Measurements from ENCODE around the gene GAMT. TPM values are rescaled to one million over a fixed set of nuclear protein-coding genes. Genes with fewer than 3 reads are reported as not detected.

The GAMT gene
- total RNA-seq, 2 donors from 2014 or later, result 38.4 to 49.6 TPM

DNA sequence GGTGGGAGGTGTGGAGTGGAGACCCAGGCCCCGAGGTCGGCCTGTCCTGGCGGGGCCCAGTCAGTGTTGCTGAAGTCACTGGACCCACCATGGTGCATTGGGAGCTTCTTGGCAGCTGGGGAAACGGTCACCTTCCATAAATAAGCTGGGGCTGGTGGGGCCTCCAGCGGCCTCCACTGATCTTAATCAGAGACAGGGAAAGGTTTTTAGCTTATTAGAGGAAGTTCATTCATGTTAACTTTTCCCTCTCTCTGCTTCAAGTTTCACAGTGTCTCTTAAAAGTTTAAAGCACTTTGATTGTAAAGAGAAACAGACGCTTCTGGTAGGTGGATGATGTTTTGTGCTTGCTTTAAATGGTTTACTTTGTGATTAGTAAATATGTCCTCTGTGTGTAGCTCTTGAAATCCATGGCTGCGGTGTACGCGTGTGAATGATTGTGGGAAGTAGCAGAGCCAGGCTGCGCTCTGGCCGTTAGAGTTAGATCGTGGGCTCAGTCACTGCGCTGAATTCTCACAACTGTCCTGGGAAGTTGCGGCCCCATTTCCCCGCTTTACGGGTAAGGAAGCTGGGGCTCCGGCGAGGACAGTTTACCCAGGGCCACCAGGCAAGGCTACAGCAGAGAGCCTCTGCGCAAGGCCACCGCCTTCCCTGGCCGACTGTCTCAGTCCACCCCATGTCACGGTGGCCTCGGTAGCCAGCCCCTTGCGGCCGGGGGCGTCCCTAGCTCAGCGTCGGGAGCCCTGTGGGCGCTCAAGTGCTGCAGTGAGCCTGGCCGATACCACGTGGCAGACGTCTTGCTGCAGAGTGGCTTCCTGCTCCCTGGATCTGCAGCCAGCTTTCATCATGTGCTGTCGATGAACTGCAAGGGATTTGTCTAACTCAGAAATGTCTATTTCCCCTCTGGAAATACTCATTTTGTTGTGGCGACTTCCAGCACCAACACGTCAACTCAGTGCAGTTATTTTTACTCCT is 34.2 kb downstream of the GAMT start:
- H3K9ac ChIP-seq (ENCODE audit: extremely low read depth, low read length, poor library complexity, severe bottlenecking), result no peak overlapping the region
- no peak overlapping the region for H3K27ac ChIP-seq (ENCODE audit: low read depth, low read length)
- Mint-ChIP-seq H3K36me3 (ENCODE audit: low read depth) (peaks cover 59% of the 10 kb centered on the region), H3K4me3 (no peak overlapping the region), H3K27me3 (ENCODE audit: insufficient read depth) (no peaks in the 10 kb centered on the region), H3K27ac (no peak overlapping the region), H3K9me3 (no peaks in the 10 kb centered on the region), H3K4me1 (no peaks in the 10 kb centered on the region)
- peaks cover 78% of the 10 kb centered on the region for H3K36me3 ChIP-seq (ENCODE audit: control insufficient read depth, insufficient read depth, low read length)
- WGBS, 2 experiments (ENCODE audit: insufficient coverage in 1 of 2, insufficient read length in 1 of 2), result 96 to 98% methylated on average over 29 to 35 of the region's 35 CpGs
- DNase-seq, result no peak
- no peaks in the 10 kb centered on the region for H3K4me1 ChIP-seq (ENCODE audit: control insufficient read depth, insufficient read depth, low read length)
- TF ChIP-seq, protein P1, sequence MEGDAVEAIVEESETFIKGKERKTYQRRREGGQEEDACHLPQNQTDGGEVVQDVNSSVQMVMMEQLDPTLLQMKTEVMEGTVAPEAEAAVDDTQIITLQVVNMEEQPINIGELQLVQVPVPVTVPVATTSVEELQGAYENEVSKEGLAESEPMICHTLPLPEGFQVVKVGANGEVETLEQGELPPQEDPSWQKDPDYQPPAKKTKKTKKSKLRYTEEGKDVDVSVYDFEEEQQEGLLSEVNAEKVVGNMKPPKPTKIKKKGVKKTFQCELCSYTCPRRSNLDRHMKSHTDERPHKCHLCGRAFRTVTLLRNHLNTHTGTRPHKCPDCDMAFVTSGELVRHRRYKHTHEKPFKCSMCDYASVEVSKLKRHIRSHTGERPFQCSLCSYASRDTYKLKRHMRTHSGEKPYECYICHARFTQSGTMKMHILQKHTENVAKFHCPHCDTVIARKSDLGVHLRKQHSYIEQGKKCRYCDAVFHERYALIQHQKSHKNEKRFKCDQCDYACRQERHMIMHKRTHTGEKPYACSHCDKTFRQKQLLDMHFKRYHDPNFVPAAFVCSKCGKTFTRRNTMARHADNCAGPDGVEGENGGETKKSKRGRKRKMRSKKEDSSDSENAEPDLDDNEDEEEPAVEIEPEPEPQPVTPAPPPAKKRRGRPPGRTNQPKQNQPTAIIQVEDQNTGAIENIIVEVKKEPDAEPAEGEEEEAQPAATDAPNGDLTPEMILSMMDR (conservative IDR thresholded peaks at IDR 0.05), result no peak
- H3K4me3 ChIP-seq (ENCODE audit: low read length), result no peak overlapping the region
- no peaks in the 10 kb centered on the region for H3K27me3 ChIP-seq (ENCODE audit: control insufficient read depth, insufficient read depth, low read length, poor library complexity, severe bottlenecking)
- H3K9me3 ChIP-seq (ENCODE audit: control insufficient read depth, low read length), result no peaks in the 10 kb centered on the region

DNA sequence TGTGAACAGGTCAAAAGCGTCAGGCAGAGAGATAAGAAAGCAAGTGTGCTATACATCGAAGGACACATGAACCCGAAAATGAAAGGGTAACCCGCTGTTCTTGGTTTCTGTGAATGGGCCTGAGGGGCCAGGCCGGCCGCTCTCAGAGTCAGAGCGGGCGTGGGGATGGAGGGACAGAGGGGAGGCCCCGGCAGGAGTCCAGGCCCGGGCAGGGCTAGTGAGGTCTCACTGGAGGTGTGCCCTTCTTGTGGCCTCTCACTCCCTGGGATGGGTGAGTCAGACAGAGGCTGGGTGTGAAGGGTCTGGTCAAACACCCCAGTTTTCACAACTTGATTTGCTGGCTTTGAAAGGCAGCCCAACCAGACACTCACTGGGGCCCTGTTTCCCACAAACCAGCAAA is 35.0 kb downstream of the GAMT start:
- H3K27ac ChIP-seq (ENCODE audit: low read depth, low read length), result no peak overlapping the region
- Mint-ChIP-seq H3K36me3 (ENCODE audit: low read depth) (peaks cover 61% of the 10 kb centered on the region), H3K27ac (peak overlapping the region; percentile 21), H3K4me1 (no peaks in the 10 kb centered on the region), H3K4me3 (no peak overlapping the region), H3K9me3 (no peaks in the 10 kb centered on the region), H3K27me3 (ENCODE audit: insufficient read depth) (no peaks in the 10 kb centered on the region)
- no peaks in the 10 kb centered on the region for H3K9me3 ChIP-seq (ENCODE audit: control insufficient read depth, low read length)
- H3K4me1 ChIP-seq (ENCODE audit: control insufficient read depth, insufficient read depth, low read length), result no peaks in the 10 kb centered on the region
- no peaks in the 10 kb centered on the region for H3K27me3 ChIP-seq (ENCODE audit: control insufficient read depth, insufficient read depth, low read length, poor library complexity, severe bottlenecking)
- H3K9ac ChIP-seq (ENCODE audit: extremely low read depth, low read length, poor library complexity, severe bottlenecking), result no peak overlapping the region
- TF ChIP-seq, protein P1 (conservative IDR thresholded peaks at IDR 0.05), result no peak
- peaks cover 80% of the 10 kb centered on the region for H3K36me3 ChIP-seq (ENCODE audit: control insufficient read depth, insufficient read depth, low read length)
- H3K4me3 ChIP-seq (ENCODE audit: low read length), result no peak overlapping the region
- 94 to 100% methylated on average over 1 to 10 of the region's 10 CpGs for WGBS, 2 experiments (ENCODE audit: insufficient coverage in 1 of 2, insufficient read length in 1 of 2)
- DNase-seq, result no peak

DNA sequence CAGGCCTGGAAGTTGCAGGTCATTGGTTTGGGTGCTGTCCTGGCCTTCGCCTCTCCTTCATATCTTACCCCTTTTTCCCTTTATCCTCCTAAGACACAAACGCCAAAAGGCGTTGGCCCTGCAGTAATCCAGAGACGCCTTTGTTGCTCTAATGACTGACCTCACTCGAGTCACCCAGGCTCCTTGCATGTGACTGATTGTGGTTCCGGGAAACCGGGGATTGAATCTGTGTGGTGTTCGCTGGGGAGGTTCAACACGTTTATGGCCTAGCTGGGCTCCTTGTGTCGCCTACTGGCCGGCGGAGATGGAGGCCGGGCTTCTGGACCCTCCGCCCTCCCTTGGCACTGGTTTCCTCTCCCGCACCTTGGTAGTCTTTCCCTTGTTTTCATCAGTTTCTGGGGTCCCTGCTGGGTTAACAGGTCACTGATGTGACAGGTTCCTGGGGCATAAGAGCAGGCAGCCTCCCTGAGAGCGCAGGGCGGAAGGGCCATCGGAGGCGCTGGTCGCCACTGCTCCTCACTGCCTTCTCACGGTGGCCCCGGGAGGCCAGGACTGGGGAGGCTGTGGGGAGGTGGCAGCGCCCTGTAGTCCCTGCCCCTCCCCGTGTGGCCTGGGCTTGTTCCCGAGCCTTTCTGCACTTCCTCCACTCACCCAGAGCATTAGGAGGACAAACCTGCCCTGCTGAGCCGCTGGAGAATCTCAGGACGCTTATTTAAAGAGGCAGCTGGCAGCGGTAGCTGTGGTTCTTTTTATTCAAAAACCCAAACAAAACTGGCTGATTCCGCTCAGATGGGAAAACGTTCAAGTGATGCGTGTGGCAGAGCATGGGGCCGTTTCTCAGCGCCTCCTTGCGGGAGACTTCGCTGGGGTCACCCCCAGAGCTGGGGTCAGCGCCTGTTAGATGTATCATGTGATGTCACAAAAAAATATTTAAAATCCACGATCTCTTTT is 35.7 kb downstream of the GAMT start:
- TF ChIP-seq, protein P1 (conservative IDR thresholded peaks at IDR 0.05), result no peak
- Histone ChIP-seq H3K27me3 (ENCODE audit: control insufficient read depth, insufficient read depth, low read length, poor library complexity, severe bottlenecking) (no peaks in the 10 kb centered on the region), H3K9ac (ENCODE audit: extremely low read depth, low read length, poor library complexity, severe bottlenecking) (no peak overlapping the region), H3K9me3 (ENCODE audit: control insufficient read depth, low read length) (no peaks in the 10 kb centered on the region), H3K4me1 (ENCODE audit: control insufficient read depth, insufficient read depth, low read length) (no peaks in the 10 kb centered on the region), H3K36me3 (ENCODE audit: control insufficient read depth, insufficient read depth, low read length) (peaks cover 78% of the 10 kb centered on the region), H3K27ac (ENCODE audit: low read depth, low read length) (peak overlapping the region; percentile 36), H3K4me3 (ENCODE audit: low read length) (no peak overlapping the region)
- WGBS, 2 experiments (ENCODE audit: insufficient coverage in 1 of 2, insufficient read length in 1 of 2), result 93% methylated on average over 35 to 37 of the region's 37 CpGs
- H3K4me3 Mint-ChIP-seq, result no peak overlapping the region
- peaks cover 60% of the 10 kb centered on the region for H3K36me3 Mint-ChIP-seq (ENCODE audit: low read depth)
- peak overlapping the region; percentile 37 for H3K27ac Mint-ChIP-seq
- H3K27me3 Mint-ChIP-seq (ENCODE audit: insufficient read depth), result no peaks in the 10 kb centered on the region
- no peak for DNase-seq
- peaks cover 5% of the 10 kb centered on the region for H3K4me1 Mint-ChIP-seq
- H3K9me3 Mint-ChIP-seq, result no peaks in the 10 kb centered on the region

All from endodermal cell (in vitro differentiated cells).